ENCODE data around the gene SRRM3.

GRCh38 chr7:76189276-76189675 lies 12.4 kb upstream of the SRRM3 start:
- TF ChIP-seq CTCF (IDR thresholded peaks at IDR 0.05; ENCODE audit: low read length) (no peak), EZH2 (IDR thresholded peaks at IDR 0.05; ENCODE audit: borderline replicate concordance, low read length) (no peak)

Data from OCI-LY1 (cell line).